HEK293 (cell line): ENCODE data around the gene CENPQ.

Experiments
- CTCF ChIA-PET: fragments of 350-600 bp; formaldehyde crosslinking; extraction: SDS; loops from one replicate; lab custom pipeline; 2021; ENCODE audit warnings: antibody characterized with exemption; lab: Yijun Ruan, JAX
- POLR2A ChIA-PET: fragments of 300-600 bp; formaldehyde crosslinking; extraction: SDS; loops from one replicate; lab custom pipeline; 2020; ENCODE audit warnings: antibody characterized with exemption, inconsistent platforms; lab: Yijun Ruan, JAX
- H3K27ac ChIP-seq: fragments of 200-500 bp; sonication (Bioruptor generic); 2 replicates; pipeline ENCODE4 v1.5.1; 2014; ENCODE audit warnings: low read depth, low read length, control low read depth, inconsistent platforms; ENCODE audit errors: extremely low read depth
- H3K36me3 ChIP-seq, 2 experiments: fragments of 200-500 bp in 1 of 2; sonication (Bioruptor generic) in 1 of 2; 1 replicate in 1 of 2; 2 replicates in 1 of 2; pipeline ENCODE4 v1.5.1; 2014 to 2017; ENCODE audit warnings: inconsistent platforms in 2 of 2, low read length in 2 of 2; ENCODE audit not compliant: control insufficient read depth in 2 of 2, insufficient read depth in 1 of 2
- H3K4me1 ChIP-seq: fragments of 200-500 bp; sonication (Bioruptor generic); 2 replicates; pipeline ENCODE4 v1.5.1; 2014; ENCODE audit warnings: mild to moderate bottlenecking, low read length, inconsistent platforms; ENCODE audit not compliant: control insufficient read depth, insufficient read depth
- H3K4me3 ChIP-seq: 2 replicates; pipeline ENCODE4 v1.5.1; 2011; ENCODE audit warnings: low read depth, mild to moderate bottlenecking, control low read depth, low read length, moderate library complexity
- H3K9me3 ChIP-seq: fragments of 200-500 bp; sonication (Bioruptor generic); 2 replicates; pipeline ENCODE4 v1.5.1; 2014; ENCODE audit warnings: low read depth, low read length, inconsistent platforms; ENCODE audit not compliant: control insufficient read depth, insufficient read depth
- MYNN ChIP-seq: fragments of 450-650 bp; formaldehyde crosslinking; IDR thresholded peaks from 2 replicates; pipeline ENCODE4 v1.5.1; 2016; ENCODE audit warnings: missing biosample characterization, missing genetic modification characterization, borderline replicate concordance
- ZBTB1 ChIP-seq: fragments of 450-650 bp; formaldehyde crosslinking; IDR thresholded peaks from 2 replicates; pipeline ENCODE4 v1.5.1; 2016; ENCODE audit warnings: missing biosample characterization, missing genetic modification characterization
- ZBTB17 ChIP-seq: fragments of 450-650 bp; formaldehyde crosslinking; IDR thresholded peaks from 2 replicates; pipeline ENCODE4 v1.5.1; 2016; ENCODE audit warnings: missing biosample characterization, missing genetic modification characterization
- ZFP69B ChIP-seq: fragments of 450-650 bp; formaldehyde crosslinking; IDR thresholded peaks from 2 replicates; pipeline ENCODE4 v1.5.1; 2016; ENCODE audit warnings: missing biosample characterization, missing genetic modification characterization
- ZNF146 ChIP-seq: fragments of 450-650 bp; formaldehyde crosslinking; IDR thresholded peaks from 2 replicates; pipeline ENCODE4 v1.5.1; 2016; ENCODE audit warnings: missing biosample characterization, missing genetic modification characterization
- ZNF175 ChIP-seq: fragments of 450-650 bp; formaldehyde crosslinking; IDR thresholded peaks from 2 replicates; pipeline ENCODE4 v1.5.1; 2016; ENCODE audit warnings: missing biosample characterization, missing genetic modification characterization
- ZNF184 ChIP-seq: fragments of 450-650 bp; IDR thresholded peaks from 2 replicates; pipeline ENCODE4 v1.5.1; 2018; ENCODE audit warnings: missing biosample characterization, mild to moderate bottlenecking, missing genetic modification characterization
- ZNF223 ChIP-seq: fragments of 450-650 bp; formaldehyde crosslinking; IDR thresholded peaks from 2 replicates; pipeline ENCODE4 v1.5.1; 2016; ENCODE audit warnings: missing biosample characterization, missing genetic modification characterization
- ZNF311 ChIP-seq: fragments of 450-650 bp; formaldehyde crosslinking; IDR thresholded peaks from 2 replicates; pipeline ENCODE4 v1.5.1; 2017; ENCODE audit warnings: missing biosample characterization, missing genetic modification characterization, borderline replicate concordance
- ZNF335 ChIP-seq: fragments of 450-650 bp; formaldehyde crosslinking; conservative IDR thresholded peaks from 2 replicates; pipeline ENCODE4 v1.5.1; 2016; ENCODE audit warnings: missing biosample characterization, missing genetic modification characterization
- ZNF341 ChIP-seq: fragments of 450-650 bp; formaldehyde crosslinking; IDR thresholded peaks from 2 replicates; pipeline ENCODE4; 2016; ENCODE audit warnings: low read depth, missing biosample characterization, missing genetic modification characterization
- ZNF416 ChIP-seq: fragments of 450-650 bp; formaldehyde crosslinking; IDR thresholded peaks from 2 replicates; pipeline ENCODE4 v1.5.1; 2016; ENCODE audit warnings: missing biosample characterization, missing genetic modification characterization
- ZNF548 ChIP-seq: fragments of 450-650 bp; formaldehyde crosslinking; IDR thresholded peaks from 2 replicates; pipeline ENCODE4 v1.5.1; 2016; ENCODE audit warnings: missing biosample characterization, missing genetic modification characterization
- ZNF654 ChIP-seq: fragments of 450-650 bp; formaldehyde crosslinking; IDR thresholded peaks from 2 replicates; pipeline ENCODE4 v1.5.1; 2016; ENCODE audit warnings: low read depth, missing biosample characterization, missing genetic modification characterization
- ZNF830 ChIP-seq: fragments of 450-650 bp; IDR thresholded peaks from 2 replicates; pipeline ENCODE4 v1.5.0; 2018; ENCODE audit warnings: missing biosample characterization, missing genetic modification characterization, low read depth, mild to moderate bottlenecking, moderate library complexity
- TF ChIP-seq, protein P1 (sequence below): fragments of 450-650 bp; formaldehyde crosslinking; IDR thresholded peaks from 2 replicates; pipeline ENCODE4 v1.5.1; 2016; ENCODE audit warnings: missing biosample characterization, missing genetic modification characterization
- TF ChIP-seq, protein P2 (sequence below): fragments of 450-650 bp; formaldehyde crosslinking; IDR thresholded peaks from 2 replicates; pipeline ENCODE4 v1.5.1; 2016; ENCODE audit warnings: missing biosample characterization, missing genetic modification characterization
- TF ChIP-seq, protein P3 (sequence below): fragments of 450-650 bp; formaldehyde crosslinking; IDR thresholded peaks from 2 replicates; pipeline ENCODE4 v1.5.1; 2016; ENCODE audit warnings: missing biosample characterization, missing genetic modification characterization, borderline replicate concordance
- TF ChIP-seq, protein P4 (sequence below): fragments of 450-650 bp; formaldehyde crosslinking; IDR thresholded peaks from 2 replicates; pipeline ENCODE4 v1.5.1; 2016; ENCODE audit warnings: missing biosample characterization, missing genetic modification characterization
- TF ChIP-seq, protein P5 (sequence below): fragments of 450-650 bp; formaldehyde crosslinking; IDR thresholded peaks from 2 replicates; pipeline ENCODE4 v1.5.1; 2016; ENCODE audit warnings: missing biosample characterization, missing genetic modification characterization, low read depth

The CENPQ gene

DNA sequence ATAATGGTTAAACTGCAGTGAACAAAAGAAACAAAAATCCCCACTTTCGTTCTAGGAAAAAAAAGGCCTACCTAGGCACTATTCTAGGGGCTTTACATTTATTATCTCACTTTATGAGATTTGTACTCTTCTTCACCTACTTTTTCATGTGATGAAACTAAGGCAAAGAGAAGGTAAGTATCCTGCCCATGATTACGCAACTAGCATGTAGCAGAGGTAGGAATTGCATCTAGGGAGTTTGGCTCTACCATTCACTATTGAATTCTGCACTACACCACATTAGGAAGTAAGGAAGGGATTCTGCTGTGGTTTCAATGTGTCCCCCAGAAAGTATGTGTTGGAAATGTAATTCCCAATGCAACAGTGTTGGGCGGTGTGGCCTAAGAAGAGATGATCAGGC, 75.9 kb downstream of the CENPQ start:
- Histone ChIP-seq H3K9me3 (no peaks in the 10 kb centered on the region), H3K4me3 (no peak overlapping the region), H3K36me3 (no peaks in the 10 kb centered on the region), H3K27ac (no peak overlapping the region), H3K4me1 (peaks cover 15% of the 10 kb centered on the region)
- ChIA-PET POLR2A (interaction anchor here (5.1 kb wide), 1 partner anchor 13 kb away, joined by 39 read pairs; the partner anchor contains the start of gene C6orf141), CTCF (interaction anchor here (0.6 to 1.0 kb wide), 3 partner anchors 11 to 26 kb away, joined by 3 to 4 read pairs (median 3); partner anchors contain the start of gene C6orf141)
- TF ChIP-seq, protein P1, sequence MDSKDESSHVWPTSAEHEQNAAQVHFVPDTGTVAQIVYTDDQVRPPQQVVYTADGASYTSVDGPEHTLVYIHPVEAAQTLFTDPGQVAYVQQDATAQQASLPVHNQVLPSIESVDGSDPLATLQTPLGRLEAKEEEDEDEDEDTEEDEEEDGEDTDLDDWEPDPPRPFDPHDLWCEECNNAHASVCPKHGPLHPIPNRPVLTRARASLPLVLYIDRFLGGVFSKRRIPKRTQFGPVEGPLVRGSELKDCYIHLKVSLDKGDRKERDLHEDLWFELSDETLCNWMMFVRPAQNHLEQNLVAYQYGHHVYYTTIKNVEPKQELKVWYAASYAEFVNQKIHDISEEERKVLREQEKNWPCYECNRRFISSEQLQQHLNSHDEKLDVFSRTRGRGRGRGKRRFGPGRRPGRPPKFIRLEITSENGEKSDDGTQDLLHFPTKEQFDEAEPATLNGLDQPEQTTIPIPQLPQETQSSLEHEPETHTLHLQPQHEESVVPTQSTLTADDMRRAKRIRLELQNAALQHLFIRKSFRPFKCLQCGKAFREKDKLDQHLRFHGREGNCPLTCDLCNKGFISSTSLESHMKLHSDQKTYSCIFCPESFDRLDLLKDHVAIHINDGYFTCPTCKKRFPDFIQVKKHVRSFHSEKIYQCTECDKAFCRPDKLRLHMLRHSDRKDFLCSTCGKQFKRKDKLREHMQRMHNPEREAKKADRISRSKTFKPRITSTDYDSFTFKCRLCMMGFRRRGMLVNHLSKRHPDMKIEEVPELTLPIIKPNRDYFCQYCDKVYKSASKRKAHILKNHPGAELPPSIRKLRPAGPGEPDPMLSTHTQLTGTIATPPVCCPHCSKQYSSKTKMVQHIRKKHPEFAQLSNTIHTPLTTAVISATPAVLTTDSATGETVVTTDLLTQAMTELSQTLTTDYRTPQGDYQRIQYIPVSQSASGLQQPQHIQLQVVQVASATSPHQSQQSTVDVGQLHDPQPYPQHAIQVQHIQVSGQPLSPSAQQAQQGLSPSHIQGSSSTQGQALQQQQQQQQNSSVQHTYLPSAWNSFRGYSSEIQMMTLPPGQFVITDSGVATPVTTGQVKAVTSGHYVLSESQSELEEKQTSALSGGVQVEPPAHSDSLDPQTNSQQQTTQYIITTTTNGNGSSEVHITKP (tag by site-specific recombination), result no peak
- TF ChIP-seq ZNF146 (tag by site-specific recombination), result no peak
- TF ChIP-seq ZNF341 (tag by site-specific recombination), result no peak
- TF ChIP-seq, protein P2, sequence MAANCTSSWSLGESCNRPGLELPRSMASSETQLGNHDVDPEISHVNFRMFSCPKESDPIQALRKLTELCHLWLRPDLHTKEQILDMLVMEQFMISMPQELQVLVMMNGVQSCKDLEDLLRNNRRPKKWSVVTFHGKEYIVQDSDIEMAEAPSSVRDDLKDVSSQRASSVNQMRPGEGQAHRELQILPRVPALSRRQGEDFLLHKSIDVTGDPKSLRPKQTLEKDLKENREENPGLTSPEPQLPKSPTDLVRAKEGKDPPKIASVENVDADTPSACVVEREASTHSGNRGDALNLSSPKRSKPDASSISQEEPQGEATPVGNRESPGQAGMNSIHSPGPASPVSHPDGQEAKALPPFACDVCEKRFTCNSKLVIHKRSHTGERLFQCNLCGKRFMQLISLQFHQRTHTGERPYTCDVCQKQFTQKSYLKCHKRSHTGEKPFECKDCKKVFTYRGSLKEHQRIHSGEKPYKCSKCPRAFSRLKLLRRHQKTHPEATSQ, result no peak
- no peak for TF ChIP-seq ZNF416 (tag by site-specific recombination)
- no peak for TF ChIP-seq ZNF654 (tag by site-specific recombination)
- no peak for TF ChIP-seq ZBTB17 (tag by site-specific recombination)
- TF ChIP-seq ZNF311 (tag by site-specific recombination), result no peak

DNA sequence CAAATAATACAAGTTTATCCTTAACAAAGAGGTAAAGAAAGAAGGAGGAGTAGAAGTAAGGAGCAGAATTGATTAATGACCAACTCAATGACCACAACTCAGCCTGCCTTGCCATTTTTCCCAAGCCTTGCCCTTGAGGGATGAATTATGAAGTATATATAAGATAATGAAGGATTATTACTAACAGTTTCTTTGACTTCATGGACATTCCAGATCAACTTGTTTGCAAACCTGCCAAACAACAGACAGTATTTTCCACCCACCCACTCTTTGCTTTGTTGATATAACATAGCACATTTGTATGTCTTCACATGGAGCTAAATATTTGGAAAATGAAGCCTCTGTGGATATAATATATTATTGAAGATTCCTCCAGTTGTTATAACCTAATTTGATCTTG, 77.4 kb downstream of the CENPQ start:
- H3K36me3 ChIP-seq, result no peaks in the 10 kb centered on the region
- H3K4me3 ChIP-seq, result no peak overlapping the region
- no peak overlapping the region for H3K27ac ChIP-seq
- peaks cover 15% of the 10 kb centered on the region for H3K4me1 ChIP-seq
- ChIA-PET POLR2A (interaction anchor here (0.9 to 5.1 kb wide), 2 partner anchors 11 to 17 kb away, joined by 3 to 39 read pairs; partner anchors contain the start of gene C6orf141), CTCF (interaction anchor here (1.0 to 4.8 kb wide), 3 partner anchors 9 to 66 kb away, joined by 3 to 65 read pairs (median 10); partner anchors contain the start of gene C6orf141)
- H3K9me3 ChIP-seq, result no peaks in the 10 kb centered on the region
- TF ChIP-seq ZNF175 (tag by site-specific recombination) (no peak), ZNF548 (tag by site-specific recombination) (no peak), MYNN (tag by site-specific recombination) (no peak), ZNF335 (tag by site-specific recombination) (no peak), ZBTB1 (tag by site-specific recombination) (no peak), ZNF341 (tag by site-specific recombination) (no peak), ZNF184 (tag by site-specific recombination) (no peak), ZNF830 (no peak), ZNF223 (no peak)

DNA sequence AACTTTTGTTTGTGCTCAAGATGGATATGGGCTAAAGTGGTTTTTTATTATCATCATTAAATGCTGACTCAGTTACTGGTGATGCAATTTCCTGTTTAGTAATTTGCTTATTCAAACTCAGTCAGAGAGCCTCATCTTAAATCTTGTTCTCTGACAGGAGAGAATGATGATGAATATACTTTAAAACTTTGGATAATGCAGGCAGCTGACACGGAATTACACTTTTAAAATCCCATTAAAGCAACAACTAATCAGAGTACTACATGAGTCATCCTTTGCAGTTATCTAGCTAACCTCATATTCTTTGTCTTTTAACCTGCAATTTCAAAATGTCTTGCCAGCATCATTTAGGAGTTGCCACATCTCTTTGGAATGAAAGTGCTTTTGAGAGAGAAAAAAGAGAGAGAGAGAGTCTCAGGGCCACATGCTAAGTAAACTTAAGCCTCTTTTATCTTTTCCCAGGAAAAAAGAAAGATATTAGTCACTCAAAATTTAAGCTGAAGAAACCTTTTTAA, 78.1 kb downstream of the CENPQ start:
- H3K27ac ChIP-seq, result peak overlapping the region; percentile 43; the same call in 1 of the 2 replicates
- H3K4me3 ChIP-seq, result no peak overlapping the region
- ChIA-PET POLR2A (interaction anchor here (0.9 to 5.1 kb wide), 2 partner anchors 11 to 16 kb away, joined by 3 to 39 read pairs; partner anchors contain the start of gene C6orf141), CTCF (interaction anchor here (1.0 to 4.8 kb wide), 5 partner anchors 8 to 66 kb away, joined by 3 to 65 read pairs (median 10); partner anchors contain the start of gene C6orf141)
- peaks cover 15% of the 10 kb centered on the region for H3K4me1 ChIP-seq
- H3K36me3 ChIP-seq, result no peaks in the 10 kb centered on the region
- no peaks in the 10 kb centered on the region for H3K9me3 ChIP-seq
- TF ChIP-seq, protein P3, sequence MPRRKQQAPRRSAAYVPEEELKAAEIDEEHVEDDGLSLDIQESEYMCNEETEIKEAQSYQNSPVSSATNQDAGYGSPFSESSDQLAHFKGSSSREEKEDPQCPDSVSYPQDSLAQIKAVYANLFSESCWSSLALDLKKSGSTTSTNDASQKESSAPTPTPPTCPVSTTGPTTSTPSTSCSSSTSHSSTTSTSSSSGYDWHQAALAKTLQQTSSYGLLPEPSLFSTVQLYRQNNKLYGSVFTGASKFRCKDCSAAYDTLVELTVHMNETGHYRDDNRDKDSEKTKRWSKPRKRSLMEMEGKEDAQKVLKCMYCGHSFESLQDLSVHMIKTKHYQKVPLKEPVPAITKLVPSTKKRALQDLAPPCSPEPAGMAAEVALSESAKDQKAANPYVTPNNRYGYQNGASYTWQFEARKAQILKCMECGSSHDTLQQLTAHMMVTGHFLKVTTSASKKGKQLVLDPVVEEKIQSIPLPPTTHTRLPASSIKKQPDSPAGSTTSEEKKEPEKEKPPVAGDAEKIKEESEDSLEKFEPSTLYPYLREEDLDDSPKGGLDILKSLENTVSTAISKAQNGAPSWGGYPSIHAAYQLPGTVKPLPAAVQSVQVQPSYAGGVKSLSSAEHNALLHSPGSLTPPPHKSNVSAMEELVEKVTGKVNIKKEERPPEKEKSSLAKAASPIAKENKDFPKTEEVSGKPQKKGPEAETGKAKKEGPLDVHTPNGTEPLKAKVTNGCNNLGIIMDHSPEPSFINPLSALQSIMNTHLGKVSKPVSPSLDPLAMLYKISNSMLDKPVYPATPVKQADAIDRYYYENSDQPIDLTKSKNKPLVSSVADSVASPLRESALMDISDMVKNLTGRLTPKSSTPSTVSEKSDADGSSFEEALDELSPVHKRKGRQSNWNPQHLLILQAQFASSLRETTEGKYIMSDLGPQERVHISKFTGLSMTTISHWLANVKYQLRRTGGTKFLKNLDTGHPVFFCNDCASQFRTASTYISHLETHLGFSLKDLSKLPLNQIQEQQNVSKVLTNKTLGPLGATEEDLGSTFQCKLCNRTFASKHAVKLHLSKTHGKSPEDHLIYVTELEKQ, result peak; percentile 99
- TF ChIP-seq ZFP69B (tag by site-specific recombination), result peak; percentile 81
- TF ChIP-seq, protein P4, sequence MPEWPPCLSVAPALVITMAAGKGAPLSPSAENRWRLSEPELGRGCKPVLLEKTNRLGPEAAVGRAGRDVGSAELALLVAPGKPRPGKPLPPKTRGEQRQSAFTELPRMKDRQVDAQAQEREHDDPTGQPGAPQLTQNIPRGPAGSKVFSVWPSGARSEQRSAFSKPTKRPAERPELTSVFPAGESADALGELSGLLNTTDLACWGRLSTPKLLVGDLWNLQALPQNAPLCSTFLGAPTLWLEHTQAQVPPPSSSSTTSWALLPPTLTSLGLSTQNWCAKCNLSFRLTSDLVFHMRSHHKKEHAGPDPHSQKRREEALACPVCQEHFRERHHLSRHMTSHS (tag by site-specific recombination), result no peak
- TF ChIP-seq, protein P5, sequence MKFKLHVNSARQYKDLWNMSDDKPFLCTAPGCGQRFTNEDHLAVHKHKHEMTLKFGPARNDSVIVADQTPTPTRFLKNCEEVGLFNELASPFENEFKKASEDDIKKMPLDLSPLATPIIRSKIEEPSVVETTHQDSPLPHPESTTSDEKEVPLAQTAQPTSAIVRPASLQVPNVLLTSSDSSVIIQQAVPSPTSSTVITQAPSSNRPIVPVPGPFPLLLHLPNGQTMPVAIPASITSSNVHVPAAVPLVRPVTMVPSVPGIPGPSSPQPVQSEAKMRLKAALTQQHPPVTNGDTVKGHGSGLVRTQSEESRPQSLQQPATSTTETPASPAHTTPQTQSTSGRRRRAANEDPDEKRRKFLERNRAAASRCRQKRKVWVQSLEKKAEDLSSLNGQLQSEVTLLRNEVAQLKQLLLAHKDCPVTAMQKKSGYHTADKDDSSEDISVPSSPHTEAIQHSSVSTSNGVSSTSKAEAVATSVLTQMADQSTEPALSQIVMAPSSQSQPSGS, result peak; percentile 65
